A172 (cell line): ENCODE data around the gene ZBTB20. TPM values are rescaled to one million over a fixed set of nuclear protein-coding genes. Genes with fewer than 3 reads are reported as not detected.
A peak's percentile ranks its signal among the peaks of the same experiment; 100 is the strongest.

Experiments used
- DNase-seq: peaks from one replicate; pipeline ENCODE4 v3.0.0-alpha.2; 2015; ENCODE audit warnings: low spot score
- total RNA-seq: library from RNA; depleted of rRNA; stranded (reverse); fragments of >200 nt; shearing (Covaris generic); gene quantifications from 2 replicates; pipeline ENCODE4 v1.2.3, GENCODE V29; 2014

Gene ZBTB20
- total RNA-seq, 1 experiment from 2014 or later, result 7.5 TPM

DNA sequence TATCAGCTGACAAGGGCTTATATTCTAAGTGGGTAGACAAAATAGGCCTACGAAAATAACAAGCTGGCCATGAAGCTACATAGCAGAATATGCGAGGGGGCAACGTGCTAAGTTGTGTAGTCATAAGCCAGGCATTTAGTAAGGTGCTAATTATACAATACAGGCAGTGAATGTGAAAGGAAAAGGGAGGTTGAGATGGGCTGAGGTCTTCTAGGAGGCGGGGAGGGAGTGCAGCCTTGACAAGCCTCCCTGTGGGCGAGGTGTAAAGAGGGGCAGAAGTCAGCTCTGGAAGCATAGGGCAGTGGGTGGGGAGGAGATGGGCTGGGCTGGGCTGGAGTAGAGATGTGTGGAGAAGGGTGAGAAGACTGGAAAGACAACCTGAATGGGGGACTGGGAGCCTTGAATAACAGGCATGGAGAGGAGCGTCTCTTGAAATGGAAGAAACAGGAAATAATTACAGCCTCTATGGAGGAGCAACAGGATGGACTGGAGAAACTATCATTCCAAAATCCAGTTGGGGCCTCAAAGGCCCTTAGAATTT lies 852.1 kb downstream of the ZBTB20 start:
- no peak for DNase-seq

DNA sequence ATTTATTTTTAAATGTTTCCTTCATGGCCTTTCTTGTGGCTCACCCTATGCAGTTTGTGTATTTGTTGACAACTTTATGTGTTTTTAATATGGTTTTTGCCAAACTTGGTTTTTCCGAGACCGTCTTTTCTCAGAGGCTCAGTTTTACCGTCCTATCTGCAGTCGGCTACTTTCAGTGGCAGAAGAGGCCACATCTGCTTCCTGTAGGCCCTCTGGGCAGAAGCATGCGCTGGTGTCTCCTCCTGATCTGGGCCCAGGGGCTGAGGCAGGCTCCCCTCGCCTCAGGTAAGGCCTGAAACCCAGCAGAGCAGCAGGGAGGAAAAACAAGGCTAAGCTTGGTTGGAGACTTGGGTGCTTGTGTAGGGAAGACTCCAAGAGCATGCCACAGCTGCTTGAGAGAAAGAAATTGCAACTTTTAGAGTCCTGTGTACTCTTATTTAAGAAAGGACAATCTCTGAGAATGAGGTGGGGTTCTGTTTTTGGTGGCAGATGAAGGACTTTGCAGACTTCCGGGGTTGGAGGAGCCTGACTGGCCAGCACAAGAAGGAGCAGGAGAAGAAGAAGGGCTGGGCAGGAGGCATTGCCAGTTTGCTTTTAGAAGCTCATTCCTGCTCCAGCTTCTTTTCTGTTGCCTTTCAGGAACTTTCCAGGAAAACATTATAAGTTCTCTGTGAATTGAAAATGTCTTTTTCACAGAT lies 853.1 kb downstream of the ZBTB20 start, which contains the start of gene TIGIT:
TSS of gene TIGIT (plus strand) at position 191 of the 698 bp plus-strand sequence. CDS start at position 225, 34 bp downstream.
- no peak for DNase-seq

- peak; percentile 44 for DNase-seq
These were observed 855.9 kb downstream of the ZBTB20 start for GRCh38 chr3:114290911-114291901.

GRCh38 chr3:114286266-114286665 lies 860.8 kb downstream of the ZBTB20 start:
- no peak for DNase-seq

GRCh38 chr3:114285648-114286230 lies 861.3 kb downstream of the ZBTB20 start:
- DNase-seq, result no peak

- no peak for DNase-seq
These were observed 862.4 kb downstream of the ZBTB20 start for GRCh38 chr3:114284644-114285043.
